ENCODE results near the gene VCX3A. TPM values are rescaled to one million over a fixed set of nuclear protein-coding genes. Genes with fewer than 3 reads are reported as not detected.
"Not testable (repeated sequence)": the region's sequence is repeated elsewhere in the genome, so short reads cannot be mapped to it uniquely, and the experiment has no call there.

VCX3A gene
- not detected for polyA plus RNA-seq (ENCODE audit: insufficient read length)

GRCh38 chrX:6535018-6535417 is at the start of gene VCX3A:
Gene VCX3A, minus strand, starts transcription at chrX:6535118. Its CDS starts 621 bp downstream, at chrX:6534497.
- not testable (repeated sequence) for DNase-seq (ENCODE audit: low read depth)

GRCh38 chrX:6574762-6575161 is 39.8 kb upstream of the VCX3A start:
- no peak for DNase-seq (ENCODE audit: low read depth)

- no peak for DNase-seq (ENCODE audit: low read depth)
Observed at GRCh38 chrX:6568031-6568430, 33.1 kb upstream of the VCX3A start.

- no peak for DNase-seq (ENCODE audit: low read depth)
Observed at GRCh38 chrX:6558979-6559378, 24.1 kb upstream of the VCX3A start.

- no peak for DNase-seq (ENCODE audit: low read depth)
Observed at GRCh38 chrX:6557690-6558089, 22.8 kb upstream of the VCX3A start.

- DNase-seq (ENCODE audit: low read depth) = no peak
Observed at GRCh38 chrX:6550999-6551398, 16.1 kb upstream of the VCX3A start.

GRCh38 chrX:6545712-6546111 is 10.8 kb upstream of the VCX3A start:
- DNase-seq (ENCODE audit: low read depth) = no peak

GRCh38 chrX:6526564-6527136 is 8.3 kb downstream of the VCX3A start:
- DNase-seq (ENCODE audit: low read depth) = no peak

- DNase-seq (ENCODE audit: low read depth) = no peak
Observed at GRCh38 chrX:6517376-6517775, 17.5 kb downstream of the VCX3A start.

GRCh38 chrX:6506444-6506843 is 28.5 kb downstream of the VCX3A start:
- DNase-seq (ENCODE audit: low read depth) = no peak

- no peak for DNase-seq (ENCODE audit: low read depth)
Observed at GRCh38 chrX:6505960-6506359, 29.0 kb downstream of the VCX3A start.

- DNase-seq (ENCODE audit: low read depth) = no peak
Observed at GRCh38 chrX:6500719-6501118, 34.2 kb downstream of the VCX3A start.

GRCh38 chrX:6498324-6498723 is 36.6 kb downstream of the VCX3A start:
- DNase-seq (ENCODE audit: low read depth) = no peak

Measured in forelimb muscle (tissue), 1 donor.